Liver (tissue), 3 donors: Measurements from ENCODE around the gene CCL22.

Experiments used
- ATF3 ChIP-seq: IDR thresholded peaks from 2 replicates; pipeline ENCODE4 v1.6.1; 2016; ENCODE audit warnings: antibody characterized with exemption
- CTCF ChIP-seq: fragments of 150-350 bp; IDR thresholded peaks from 2 replicates; pipeline ENCODE4 v1.5.1; 2017; ENCODE audit warnings: improper control_type of control experiment, low read depth, low read length; ENCODE audit not compliant: missing input control
- EGR1 ChIP-seq, 2 donors: IDR thresholded peaks; 2 replicates each; pipeline ENCODE4 v1.6.1; 2016 to 2018; ENCODE audit warnings: antibody characterized with exemption in 2 of 2, low read depth in 2 of 2
- FOXA1 ChIP-seq: IDR thresholded peaks from 2 replicates; pipeline ENCODE4 v1.6.1; 2016; ENCODE audit warnings: antibody characterized with exemption
- GABPA ChIP-seq, 2 donors: IDR thresholded peaks in 1 of 2; conservative IDR thresholded peaks in 1 of 2; 2 replicates each; pipeline ENCODE4 v1.6.1; 2016; ENCODE audit warnings: antibody characterized with exemption in 2 of 2, mild to moderate bottlenecking in 1 of 2, moderate library complexity in 1 of 2
- JUND ChIP-seq, 2 donors: IDR thresholded peaks; 2 replicates each; pipeline ENCODE4 v1.6.1; 2016; ENCODE audit warnings: antibody characterized with exemption in 2 of 2
- MAX ChIP-seq: IDR thresholded peaks from 2 replicates; pipeline ENCODE4 v1.6.1; 2016; ENCODE audit warnings: antibody characterized with exemption
- RAD21 ChIP-seq, 2 donors: IDR thresholded peaks; 2 replicates each; pipeline ENCODE4 v1.6.1; 2016; ENCODE audit warnings: antibody characterized with exemption in 2 of 2, mild to moderate bottlenecking in 2 of 2
- REST ChIP-seq: IDR thresholded peaks from 2 replicates; pipeline ENCODE4 v1.6.1; 2016; ENCODE audit warnings: antibody characterized with exemption, mild to moderate bottlenecking
- TAF1 ChIP-seq: conservative IDR thresholded peaks from 2 replicates; pipeline ENCODE4 v1.6.1; 2016; ENCODE audit warnings: antibody characterized with exemption, mild to moderate bottlenecking
- YY1 ChIP-seq: IDR thresholded peaks from 2 replicates; pipeline ENCODE4 v1.6.1; 2016; ENCODE audit warnings: antibody characterized with exemption, mild to moderate bottlenecking
- ZBTB33 ChIP-seq: IDR thresholded peaks from 2 replicates; pipeline ENCODE4 v1.6.1; 2016; ENCODE audit warnings: antibody characterized with exemption
- donor health status: healthy.
- donor health status: healthy.

- TF ChIP-seq CTCF (no peak), MAX (no peak), YY1 (no peak), JUND (IDR thresholded peaks at IDR 0.05) (no peak), RAD21 (IDR thresholded peaks at IDR 0.05) (no peak), TAF1 (no peak), ZBTB33 (no peak), REST (no peak), GABPA (IDR thresholded peaks at IDR 0.05 in 1 of 2, conservative IDR thresholded peaks at IDR 0.05 in 1 of 2) (no peak), EGR1 (IDR thresholded peaks at IDR 0.05; ENCODE audit: low read depth in 2 of 2) (no peak), ATF3 (no peak), FOXA1 (no peak)
Observed at GRCh38 chr16:57358527-57359095, at the start of gene CCL22.
